Gastrocnemius medialis (tissue), 4 donors: ENCODE measurements around the gene RPS26.

Source experiments
- CTCF ChIP-seq, 5 experiments: fragments of 450-650 bp in 3 of 5; fragments of 200-600 bp in 2 of 5; sonication (generic) in 2 of 5; IDR thresholded peaks in 4 of 5; conservative IDR thresholded peaks in 1 of 5; 1 replicate in 4 of 5; 2 replicates in 1 of 5; pipeline ENCODE4 v1.5.1; 2016 to 2019; ENCODE audit warnings: antibody characterized with exemption in 5 of 5, mild to moderate bottlenecking in 3 of 5, moderate library complexity in 3 of 5
- POLR2A ChIP-seq, 2 donors: fragments of 450-650 bp; IDR thresholded peaks; one replicate each; pipeline ENCODE4 v1.6.1; 2017; ENCODE audit warnings: antibody characterized with exemption in 2 of 2, mild to moderate bottlenecking in 2 of 2, moderate library complexity in 2 of 2

- no peak for TF ChIP-seq CTCF (IDR thresholded peaks at IDR 0.05 in 4 of 5, conservative IDR thresholded peaks at IDR 0.05 in 1 of 5)
- no peak for TF ChIP-seq POLR2A (IDR thresholded peaks at IDR 0.05)
Measured at GRCh38 chr12:56001487-56002100, 40.1 kb upstream of the RPS26 start.
